Sigmoid colon (tissue), 7 donors: Measurements from ENCODE around the gene ZNF746. TPM values are rescaled to one million over a fixed set of nuclear protein-coding genes. Genes with fewer than 3 reads are reported as not detected.

Experiments used
- DNase-seq: peaks from one replicate; pipeline ENCODE4 v3.0.0-alpha.2; 2019
- H3K27ac ChIP-seq, 4 donors: fragments of 200-600 bp; sonication (generic); one replicate each; pipeline ENCODE4 v1.5.1; 2016 to 2019; ENCODE audit warnings: mild to moderate bottlenecking in 1 of 4
- H3K27me3 ChIP-seq, 3 donors: fragments of 200-600 bp; sonication (generic); one replicate each; pipeline ENCODE4 v1.5.1; 2019; ENCODE audit warnings: mild to moderate bottlenecking in 1 of 3
- H3K36me3 ChIP-seq, 4 donors: fragments of 200-600 bp; sonication (generic); one replicate each; pipeline ENCODE4 v1.5.1; 2016 to 2019
- H3K4me1 ChIP-seq, 4 donors: fragments of 200-600 bp; sonication (generic); one replicate each; pipeline ENCODE4 v1.5.1; 2017 to 2019
- H3K4me3 ChIP-seq, 4 donors: fragments of 200-600 bp; sonication (generic); one replicate each; pipeline ENCODE4 v1.5.1; 2017 to 2019; ENCODE audit warnings: mild to moderate bottlenecking in 2 of 4, moderate library complexity in 1 of 4
- H3K9me3 ChIP-seq, 4 donors: fragments of 200-600 bp in 3 of 4; sonication (generic) in 3 of 4; one replicate each; pipeline versions ENCODE4 v1.5.1 to v1.6.1; 2013 to 2019
- CTCF ChIP-seq, 4 experiments: fragments of 450-650 bp in 3 of 4; fragments of 200-600 bp in 1 of 4; IDR thresholded peaks; one replicate each; pipeline ENCODE4 v1.5.1; 2016 to 2019; ENCODE audit warnings: antibody characterized with exemption in 4 of 4, mild to moderate bottlenecking in 3 of 4, moderate library complexity in 2 of 4
- EP300 ChIP-seq, 4 donors: sonication (generic); formaldehyde crosslinking; IDR thresholded peaks; one replicate each; pipeline ENCODE4 v1.6.1; 2017; ENCODE audit warnings: antibody characterized with exemption in 4 of 4
- POLR2A ChIP-seq, 2 donors: fragments of 450-650 bp; IDR thresholded peaks; one replicate each; pipeline ENCODE4 v1.6.1; 2016; ENCODE audit warnings: antibody characterized with exemption in 2 of 2, mild to moderate bottlenecking in 2 of 2, moderate library complexity in 2 of 2
- POLR2AphosphoS5 ChIP-seq, 4 donors: sonication (generic); formaldehyde crosslinking; IDR thresholded peaks; one replicate each; pipeline ENCODE4 v1.6.1; 2017; ENCODE audit warnings: antibody characterized with exemption in 4 of 4
- WGBS, 2 donors: extraction: QIAGEN DNeasy Blood & Tissue Kit; methylation state at CpG; one replicate each; pipeline ENCODE4 v1.1.7; 2013; 5-methylcytosine and 5-hydroxymethylcytosine counted together
- intact Hi-C: fragments of 100-400 bp; cut with DNase I; formaldehyde crosslinking; loops from one replicate; pipeline ENCODE4 v1.15.1; 2023
- polyA plus RNA-seq, 3 donors: library from polyadenylated mRNA; stranded (reverse); fragments of 200-250 nt; gene quantifications; one replicate each; pipeline ENCODE4 v1.2.3, GENCODE V29; 2013
- total RNA-seq, 4 donors: library from RNA; depleted of rRNA; stranded (reverse); fragments of >200 nt; gene quantifications; one replicate each; pipeline ENCODE4 v1.1.0, GENCODE V29; 2016
- donor health status: healthy with polysubstance abuse.
- donor health status: Bipolar disorder and iron deficiency.
- donor health status: healthy.

Gene ZNF746
- 10 to 100 TPM; 16.4 to 18.9 (median 17.7) TPM for total RNA-seq
- 1 to 10 TPM; 4.2 to 9.4 (median 4.4) TPM for polyA plus RNA-seq

GRCh38 chr7:149497467-149498261, at the start of gene ZNF746:
ZNF746 (minus strand) TSS chr7:149497809; CDS start chr7:149497536, 273 bp downstream.
- TF ChIP-seq CTCF (IDR thresholded peaks at IDR 0.05), result peak in 1 of 4 experiments; percentile 47
- no peak for TF ChIP-seq EP300 (IDR thresholded peaks at IDR 0.05)
- TF ChIP-seq POLR2AphosphoS5 (IDR thresholded peaks at IDR 0.05), result peak in 3 of 4 donors; percentile 29 to 62 (median 60)
- TF ChIP-seq POLR2A (IDR thresholded peaks at IDR 0.05), result no peak

GRCh38 chr7:149547126-149547525, 49.5 kb upstream of the ZNF746 start:
- DNase-seq, result no peak
- WGBS, 2 donors, result 88 to 94% methylated on average over 3 of the region's 3 CpGs
- TF ChIP-seq CTCF (IDR thresholded peaks at IDR 0.05) (no peak), EP300 (IDR thresholded peaks at IDR 0.05) (no peak), POLR2A (IDR thresholded peaks at IDR 0.05) (no peak), POLR2AphosphoS5 (IDR thresholded peaks at IDR 0.05) (no peak)
- intact Hi-C loops, result no loop called here
- H3K9me3 ChIP-seq, result no peaks in the 10 kb centered on the region
- no peaks in the 10 kb centered on the region for H3K27me3 ChIP-seq
- no peaks in the 10 kb centered on the region for H3K4me1 ChIP-seq
- H3K27ac ChIP-seq, result no peak overlapping the region
- peaks cover 21 to 55% (median 37%) of the 10 kb centered on the region in 4 donors for H3K36me3 ChIP-seq
- H3K4me3 ChIP-seq, result no peak overlapping the region

More at GRCh38 chr7:149497467-149498261, at the start of gene ZNF746:
- Histone ChIP-seq H3K27ac (peak within 1 kb of the TSS; percentile 84 to 96 (median 94)), H3K9me3 (no peaks in the 10 kb centered on the region), H3K4me3 (peak within 1 kb of the TSS; percentile 61 to 93 (median 84)), H3K36me3 (peaks cover 12 to 16% (median 14%) of the 10 kb centered on the region in 4 donors), H3K4me1 (peaks cover 0 to 24% (median 20%) of the 10 kb centered on the region in 4 donors), H3K27me3 (no peaks in the 10 kb centered on the region)
- peak; percentile 89 for DNase-seq
- intact Hi-C loops, result loop anchor here (1.0 to 5.0 kb wide), 6 partner anchors 35 to 370 kb away; partner anchors contain the start of genes ZNF282, ZNF425, ZNF777 and ZNF783
- WGBS, 2 donors, result 0% methylated on average over 109 of the region's 109 CpGs

- intact Hi-C loops, result no loop called here
- no peak for DNase-seq
- H3K4me3 ChIP-seq, result no peak overlapping the region
- no peaks in the 10 kb centered on the region for H3K9me3 ChIP-seq
- H3K27ac ChIP-seq, result no peak overlapping the region
- peaks cover 18 to 47% (median 36%) of the 10 kb centered on the region in 4 donors for H3K36me3 ChIP-seq
- WGBS, 2 donors, result 93 to 98% methylated on average over 2 of the region's 2 CpGs
- TF ChIP-seq EP300 (IDR thresholded peaks at IDR 0.05) (no peak), POLR2A (IDR thresholded peaks at IDR 0.05) (no peak), CTCF (IDR thresholded peaks at IDR 0.05) (no peak), POLR2AphosphoS5 (IDR thresholded peaks at IDR 0.05) (no peak)
- H3K27me3 ChIP-seq, result no peaks in the 10 kb centered on the region
- no peaks in the 10 kb centered on the region for H3K4me1 ChIP-seq
Measured at GRCh38 chr7:149546331-149546730, 48.7 kb upstream of the ZNF746 start.

GRCh38 chr7:149544028-149544427, 46.4 kb upstream of the ZNF746 start:
- peaks cover 8 to 24% (median 16%) of the 10 kb centered on the region in 4 donors for H3K36me3 ChIP-seq
- TF ChIP-seq POLR2AphosphoS5 (IDR thresholded peaks at IDR 0.05) (no peak), EP300 (IDR thresholded peaks at IDR 0.05) (no peak), CTCF (IDR thresholded peaks at IDR 0.05) (no peak), POLR2A (IDR thresholded peaks at IDR 0.05) (no peak)
- H3K27ac ChIP-seq, result no peak overlapping the region
- intact Hi-C loops, result no loop called here
- H3K4me1 ChIP-seq, result no peaks in the 10 kb centered on the region
- DNase-seq, result no peak
- no peak overlapping the region for H3K4me3 ChIP-seq
- H3K9me3 ChIP-seq, result peaks cover 0 to 2% (median 0%) of the 10 kb centered on the region in 4 donors
- WGBS, 2 donors, result 51 to 71% methylated on average over 3 of the region's 3 CpGs
- H3K27me3 ChIP-seq, result no peaks in the 10 kb centered on the region
